Right lobe of liver (tissue), 6 donors: Measurements from ENCODE around the gene STX11. TPM values are rescaled to one million over a fixed set of nuclear protein-coding genes. Genes with fewer than 3 reads are reported as not detected.

Source experiments
- ATAC-seq, 4 donors: fragments of 200-7000 bp; cut with Tn5 transposase; one replicate each; pipeline ENCODE4 v1.9.1; 2020; ENCODE audit warnings: mild to moderate bottlenecking in 4 of 4, moderate library complexity in 4 of 4
- DNase-seq, 3 donors: peaks; one replicate each; pipeline ENCODE4 v3.0.0-alpha.2; 2020
- H3K27ac ChIP-seq, 3 donors: fragments of 200-600 bp; one replicate each; pipeline ENCODE4 v1.8.0; 2022
- H3K27me3 ChIP-seq, 2 donors: fragments of 200-600 bp; one replicate each; pipeline ENCODE4 v1.8.0; 2022
- H3K36me3 ChIP-seq, 4 donors: fragments of 200-600 bp; sonication (generic) in 1 of 4; one replicate each; pipeline versions ENCODE4 v1.5.1 to v1.8.0; 2017 to 2022; ENCODE audit warnings: control low read depth in 1 of 4
- H3K4me1 ChIP-seq, 4 donors: fragments of 200-600 bp; sonication (generic) in 1 of 4; one replicate each; pipeline versions ENCODE4 v1.5.1 to v1.8.0; 2017 to 2022; ENCODE audit warnings: control low read depth in 1 of 4
- H3K4me3 ChIP-seq, 3 donors: fragments of 200-600 bp; one replicate each; pipeline ENCODE4 v1.8.0; 2022
- H3K9me3 ChIP-seq, 4 donors: fragments of 200-600 bp; sonication (generic) in 1 of 4; one replicate each; pipeline versions ENCODE4 v1.5.1 to v1.8.0; 2017 to 2022; ENCODE audit warnings: control low read depth in 1 of 4
- POLR2A ChIP-seq: fragments of 450-650 bp; IDR thresholded peaks from one replicate; pipeline ENCODE4 v1.6.1; 2017; ENCODE audit warnings: antibody characterized with exemption, mild to moderate bottlenecking
- WGBS: methylation state at CpG from one replicate; pipeline ENCODE4 v1.1.6; 2018; ENCODE audit warnings: low coverage, low lambda C conversion rate; ENCODE audit not compliant: insufficient coverage; ENCODE audit errors: missing lambda C conversion rate; 5-methylcytosine and 5-hydroxymethylcytosine counted together
- intact Hi-C, 2 donors: fragments of 100-400 bp; cut with DNase I; formaldehyde crosslinking; loops; one replicate each; pipeline versions ENCODE4 v1.11.2 to v1.14.1; 2022
- total RNA-seq, 6 experiments: library from RNA; depleted of rRNA in 2 of 6; stranded (reverse); fragments of >200 nt in 2 of 6; fragmentation: NEBNext Ultra II Directional in 3 of 6; extraction: Animal tissue kit (Norgen Biotek cat#: 25700) in 3 of 6; gene quantifications; one replicate each; pipeline versions ENCODE4 v1.1.0 to v1.2.4, GENCODE V29; 2016 to 2023
- TF ChIP-seq, protein P1 (sequence below), 4 donors: fragments of 200-600 bp in 3 of 4; fragments of 450-650 bp in 1 of 4; IDR thresholded peaks; one replicate each; pipeline versions ENCODE4 v1.5.1 to v1.8.0; 2016 to 2022; ENCODE audit warnings: antibody characterized with exemption in 4 of 4, mild to moderate bottlenecking in 2 of 4
- donor health status: DM: no; HTN: yes; CAD: no.
- donor health status: DM: no; HTN: no; CAD: no.
- donor health status: DM: no; HTN: no; CAD: no.
- donor health status: DM: no; HTN: yes; CAD: no.
- donor health status: DM: no; HTN: yes; CAD: no.

Gene STX11
- total RNA-seq, 6 experiments from 2014 or later, result 0.86 to 7.4 (median 4.1) TPM

DNA sequence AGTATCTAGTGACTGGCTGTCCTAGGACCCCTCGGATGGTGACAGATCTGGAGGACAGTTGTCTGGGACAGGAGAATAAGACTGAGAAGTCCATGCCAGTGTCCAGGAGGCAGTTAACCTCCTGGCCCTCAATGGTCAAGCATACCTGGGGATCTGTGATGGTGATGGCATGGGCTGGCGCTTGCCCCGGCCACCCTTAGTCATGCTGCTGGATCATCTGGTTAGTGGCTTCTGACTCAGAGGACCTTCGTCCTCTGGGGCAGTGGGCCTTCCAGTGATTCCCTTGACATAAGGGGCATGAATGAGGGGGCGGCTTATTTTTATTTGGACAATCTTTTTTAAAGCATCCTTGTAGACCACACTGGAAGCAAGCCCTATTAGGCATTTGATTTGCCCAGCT, 30.9 kb upstream of the STX11 start:
- no peaks in the 10 kb centered on the region for H3K27me3 ChIP-seq
- H3K4me3 ChIP-seq, result no peak overlapping the region
- H3K36me3 ChIP-seq, result no peaks in the 10 kb centered on the region
- TF ChIP-seq, protein P1, sequence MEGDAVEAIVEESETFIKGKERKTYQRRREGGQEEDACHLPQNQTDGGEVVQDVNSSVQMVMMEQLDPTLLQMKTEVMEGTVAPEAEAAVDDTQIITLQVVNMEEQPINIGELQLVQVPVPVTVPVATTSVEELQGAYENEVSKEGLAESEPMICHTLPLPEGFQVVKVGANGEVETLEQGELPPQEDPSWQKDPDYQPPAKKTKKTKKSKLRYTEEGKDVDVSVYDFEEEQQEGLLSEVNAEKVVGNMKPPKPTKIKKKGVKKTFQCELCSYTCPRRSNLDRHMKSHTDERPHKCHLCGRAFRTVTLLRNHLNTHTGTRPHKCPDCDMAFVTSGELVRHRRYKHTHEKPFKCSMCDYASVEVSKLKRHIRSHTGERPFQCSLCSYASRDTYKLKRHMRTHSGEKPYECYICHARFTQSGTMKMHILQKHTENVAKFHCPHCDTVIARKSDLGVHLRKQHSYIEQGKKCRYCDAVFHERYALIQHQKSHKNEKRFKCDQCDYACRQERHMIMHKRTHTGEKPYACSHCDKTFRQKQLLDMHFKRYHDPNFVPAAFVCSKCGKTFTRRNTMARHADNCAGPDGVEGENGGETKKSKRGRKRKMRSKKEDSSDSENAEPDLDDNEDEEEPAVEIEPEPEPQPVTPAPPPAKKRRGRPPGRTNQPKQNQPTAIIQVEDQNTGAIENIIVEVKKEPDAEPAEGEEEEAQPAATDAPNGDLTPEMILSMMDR (IDR thresholded peaks at IDR 0.05), result no peak
- no peak for TF ChIP-seq POLR2A
- intact Hi-C loops, result no loop called here
- no peaks in the 10 kb centered on the region for H3K4me1 ChIP-seq
- no peak for DNase-seq
- WGBS, result no CpG with 5 or more reads among the region's 5 CpGs
- no peaks in the 10 kb centered on the region for H3K9me3 ChIP-seq
- no peak for ATAC-seq
- H3K27ac ChIP-seq, result no peak overlapping the region

DNA sequence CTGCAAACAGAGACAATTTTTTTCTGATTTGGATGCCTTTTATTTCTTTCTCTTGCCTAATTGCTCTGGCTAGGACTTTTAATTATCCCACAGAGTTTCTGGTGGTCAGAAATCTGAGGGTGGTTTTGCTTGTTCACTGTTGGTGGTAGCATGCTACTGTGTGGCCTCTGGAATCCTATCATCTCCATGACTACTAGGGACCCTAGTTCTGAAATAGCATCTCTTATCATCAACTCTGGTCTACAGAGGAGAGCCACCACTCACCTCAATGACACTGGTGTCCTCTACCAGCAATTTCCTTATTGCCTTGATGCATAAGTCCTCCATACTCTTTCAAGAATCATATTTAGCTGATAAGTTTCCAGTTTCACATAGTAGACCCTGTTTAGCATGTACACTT, 27.5 kb upstream of the STX11 start:
- Histone ChIP-seq H3K27ac (no peak overlapping the region), H3K27me3 (no peaks in the 10 kb centered on the region), H3K4me3 (no peak overlapping the region), H3K4me1 (no peaks in the 10 kb centered on the region), H3K9me3 (no peaks in the 10 kb centered on the region), H3K36me3 (no peaks in the 10 kb centered on the region)
- intact Hi-C loops, result no loop called here
- TF ChIP-seq, protein P1 (IDR thresholded peaks at IDR 0.05), result no peak
- no peak for TF ChIP-seq POLR2A
- no peak for ATAC-seq
- no peak for DNase-seq

DNA sequence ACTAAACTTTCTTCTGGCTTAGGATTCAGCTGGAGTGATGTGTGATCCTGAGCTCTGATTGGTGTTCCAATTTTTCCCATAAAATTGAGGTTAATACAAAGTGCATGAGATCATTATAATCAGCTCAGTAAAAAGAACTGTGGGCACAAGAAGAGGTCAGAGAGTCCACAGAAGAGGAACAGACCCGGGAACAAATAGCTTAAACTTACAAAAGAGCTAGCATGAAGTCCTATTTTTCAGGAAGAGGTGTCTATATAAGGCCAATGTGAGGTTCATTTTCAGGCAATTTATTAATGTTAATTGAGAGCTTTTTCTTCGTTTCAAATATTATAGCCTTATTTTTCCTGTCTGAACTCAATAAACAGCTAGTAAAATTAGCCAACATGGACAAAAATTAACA, 26.9 kb upstream of the STX11 start:
- TF ChIP-seq POLR2A, result no peak
- TF ChIP-seq, protein P1 (IDR thresholded peaks at IDR 0.05), result no peak
- intact Hi-C loops, result no loop called here

DNA sequence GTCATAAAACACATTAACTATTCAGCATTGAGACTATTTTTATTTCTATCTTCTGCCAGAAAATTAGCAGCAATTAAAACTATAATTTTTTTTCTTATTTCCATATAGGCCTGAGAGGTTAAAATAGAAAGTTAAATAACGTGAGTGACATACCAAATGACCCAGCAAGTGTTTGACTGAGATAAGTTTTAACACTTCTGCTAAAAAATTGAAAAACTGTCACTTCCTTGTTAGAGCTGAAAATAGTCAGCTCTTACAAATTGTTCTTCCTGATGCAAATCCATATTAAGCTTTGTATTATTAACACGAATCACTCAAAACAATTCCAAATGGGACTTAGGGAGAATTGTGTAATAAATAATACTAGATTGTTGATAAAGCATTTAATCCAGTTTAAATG, 26.5 kb upstream of the STX11 start:
- 24% methylated on average over 2 of the region's 2 CpGs for WGBS
- ATAC-seq, result peak in 1 of 4 donors; percentile 36
- no peak for TF ChIP-seq POLR2A
- TF ChIP-seq, protein P1 (IDR thresholded peaks at IDR 0.05), result no peak

More for the DNA sequence above, 26.9 kb upstream of the STX11 start:
- H3K27me3 ChIP-seq, result no peaks in the 10 kb centered on the region
- no peak for DNase-seq
- peak overlapping the region in 1 of 3 donors; percentile 3 for H3K27ac ChIP-seq
- ATAC-seq, result peak in 1 of 4 donors; percentile 53
- H3K4me1 ChIP-seq, result no peaks in the 10 kb centered on the region
- H3K4me3 ChIP-seq, result no peak overlapping the region
- H3K36me3 ChIP-seq, result no peaks in the 10 kb centered on the region
- WGBS, result 37% methylated on average over 2 of the region's 2 CpGs
- no peaks in the 10 kb centered on the region for H3K9me3 ChIP-seq

DNA sequence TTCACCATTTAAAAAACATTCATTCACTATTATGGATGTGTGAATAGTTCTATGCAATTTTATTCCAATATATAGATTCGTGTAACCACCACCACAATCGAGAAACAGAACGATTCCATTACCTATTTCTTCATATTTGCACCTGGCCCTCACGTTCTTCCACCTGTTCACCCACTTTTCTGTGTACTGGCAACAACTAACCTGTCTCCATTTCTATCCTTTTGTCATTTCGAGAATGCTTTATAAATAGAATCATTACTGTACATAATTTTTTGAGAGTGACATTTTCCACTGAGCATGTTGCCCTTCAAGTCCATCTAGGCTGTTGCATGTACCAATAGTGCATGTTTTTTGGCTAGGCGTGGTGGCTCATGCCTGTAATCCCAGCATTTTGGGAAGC, 23.2 kb upstream of the STX11 start:
- Histone ChIP-seq H3K4me3 (no peak overlapping the region), H3K27ac (no peak overlapping the region), H3K36me3 (no peaks in the 10 kb centered on the region), H3K9me3 (no peaks in the 10 kb centered on the region), H3K4me1 (no peaks in the 10 kb centered on the region), H3K27me3 (no peaks in the 10 kb centered on the region)
- DNase-seq (no peak), ATAC-seq (no peak)
- intact Hi-C loops, result no loop called here
- 70% methylated on average over 6 of the region's 6 CpGs for WGBS
- no peak for TF ChIP-seq POLR2A
- TF ChIP-seq, protein P1 (IDR thresholded peaks at IDR 0.05), result no peak

More for the DNA sequence above, 26.5 kb upstream of the STX11 start:
- intact Hi-C loops, result no loop called here
- H3K9me3 ChIP-seq, result no peaks in the 10 kb centered on the region
- no peaks in the 10 kb centered on the region for H3K36me3 ChIP-seq
- peak overlapping the region in 1 of 3 donors; percentile 3 for H3K27ac ChIP-seq
- H3K4me3 ChIP-seq, result no peak overlapping the region
- H3K4me1 ChIP-seq, result no peaks in the 10 kb centered on the region
- DNase-seq, result no peak
- H3K27me3 ChIP-seq, result no peaks in the 10 kb centered on the region
